ENCODE results near the gene TMEM263. TPM values are rescaled to one million over a fixed set of nuclear protein-coding genes. Genes with fewer than 3 reads are reported as not detected.

TMEM263 gene
- total RNA-seq, 1 experiment from 2014 or later: 11.8 TPM

DNA sequence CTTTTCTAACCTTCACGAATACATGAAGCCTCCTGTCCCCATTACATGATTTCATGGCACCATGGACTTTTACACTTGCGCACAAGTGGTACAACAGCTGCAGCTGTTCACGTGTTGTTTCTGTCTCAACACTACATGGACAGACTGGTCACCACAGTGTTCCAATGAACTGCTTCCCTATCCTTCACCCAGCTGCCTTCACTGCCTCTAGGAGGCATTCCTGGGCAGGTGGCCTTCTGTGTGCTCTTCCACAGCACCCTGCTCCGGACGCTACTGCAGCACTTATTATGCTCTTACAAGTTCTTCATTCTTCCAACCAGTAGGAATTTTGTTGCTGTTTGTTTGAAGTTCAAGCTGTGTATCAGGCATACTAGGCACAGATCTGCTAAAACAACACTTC is 29.8 kb downstream of the TMEM263 start:
- H3K9me3 Mint-ChIP-seq: no peaks in the 10 kb centered on the region; a peak in 1 of 5 replicates
- Histone ChIP-seq H3K23ac (ENCODE audit: insufficient read length, low read depth, low read length) (no peak overlapping the region), H4K91ac (ENCODE audit: insufficient read length, low read depth, low read length) (no peak overlapping the region), H4K20me1 (ENCODE audit: control insufficient read depth, insufficient read depth, insufficient read length) (no peaks in the 10 kb centered on the region), H3K4ac (ENCODE audit: low read depth, low read length) (no peak overlapping the region), H2BK120ac (ENCODE audit: low read depth, low read length, poor library complexity, severe bottlenecking) (no peak overlapping the region), H3K56ac (ENCODE audit: insufficient read length, low read depth, low read length) (no peak overlapping the region), H2BK5ac (ENCODE audit: insufficient read length, low read length) (no peak overlapping the region), H3K79me2 (ENCODE audit: insufficient read depth, low read length) (no peaks in the 10 kb centered on the region), H4K5ac (ENCODE audit: insufficient read length, low read depth, low read length) (no peak overlapping the region), H2AFZ (ENCODE audit: low read length) (no peak overlapping the region), H3K9ac (ENCODE audit: extremely low read depth, insufficient read length, low read length) (no peak overlapping the region), H3K79me1 (ENCODE audit: insufficient read depth, low read depth, low read length, poor library complexity, severe bottlenecking) (no peaks in the 10 kb centered on the region), H3K23me2 (ENCODE audit: insufficient read length, low read depth, low read length, poor library complexity, severe bottlenecking) (peaks cover 6% of the 10 kb centered on the region), H3K27ac (ENCODE audit: insufficient read length, low read depth, low read length) (no peak overlapping the region), H4K8ac (replicated peaks; ENCODE audit: insufficient read length, low read depth, low read length) (no peak overlapping the region), H3K14ac (ENCODE audit: insufficient read depth, low read length) (no peak overlapping the region), H3K27me3 (ENCODE audit: insufficient read depth, low read length) (no peaks in the 10 kb centered on the region), H2BK15ac (ENCODE audit: low read depth, low read length) (no peak overlapping the region), H3T11ph (ENCODE audit: low read length) (no peak overlapping the region), H2BK20ac (ENCODE audit: low read depth, low read length, poor library complexity, severe bottlenecking) (no peak overlapping the region), H2BK12ac (ENCODE audit: insufficient read length, low read depth, low read length) (no peak overlapping the region), H3K4me2 (ENCODE audit: insufficient read depth, insufficient read length, low read length) (no peak overlapping the region), H3K18ac (ENCODE audit: insufficient read length, low read depth, low read length) (no peak overlapping the region), H2AK5ac (ENCODE audit: insufficient read length, low read length) (no peak overlapping the region), H3K9me3 (ENCODE audit: control insufficient read depth, low read depth, low read length) (no peaks in the 10 kb centered on the region), H3K4me1 (ENCODE audit: insufficient read depth, low read length) (no peaks in the 10 kb centered on the region; the same call in 1 of the 2 replicates)
- no peaks in the 10 kb centered on the region; the same call in 1 of the 2 replicates for H3K27me3 Mint-ChIP-seq (ENCODE audit: low read depth)
- TF ChIP-seq CTCF (conservative IDR thresholded peaks at IDR 0.05): no peak
- no peak for DNase-seq
- H3K4me3 Mint-ChIP-seq: peak overlapping the region; percentile 82 to 89; a peak in 1 of 5 replicates
- peaks cover 18 to 22% of the 10 kb centered on the region in 2 experiments for H3K4me1 Mint-ChIP-seq
- no CpG with 5 or more reads among the region's 5 CpGs for WGBS (ENCODE audit: extremely low coverage, insufficient read length, low lambda C conversion rate)
- H3K27ac Mint-ChIP-seq: no peak overlapping the region
- H3K36me3 Mint-ChIP-seq (ENCODE audit: insufficient read depth in 1 of 3, low read depth in 3 of 3): peaks cover 13 to 25% (median 21%) of the 10 kb centered on the region in 3 experiments; a peak in 6 of 7 replicates

All from H9 (cell line).